DOHH2 (cell line): ENCODE measurements around the gene SLC2A9.

ENCODE experiments used
- H3F3A ChIP-seq: fragments of 200-600 bp; sonication (generic), shearing (Covaris generic); 2 replicates; pipeline ENCODE4 v1.6.0; 2016; ENCODE audit warnings: antibody characterized with exemption, mild to moderate bottlenecking; ENCODE audit not compliant: control insufficient read depth, insufficient read depth
- H3K27ac ChIP-seq: fragments of 200-600 bp; sonication (generic); 2 replicates; pipeline ENCODE4 v1.5.1; 2014; ENCODE audit warnings: low read depth, mild to moderate bottlenecking, low read length, moderate library complexity
- H3K27me3 ChIP-seq: fragments of 200-600 bp; sonication (generic); 2 replicates; pipeline ENCODE4 v1.6.1; 2014; ENCODE audit warnings: mild to moderate bottlenecking, low read length, mixed read lengths; ENCODE audit not compliant: control insufficient read depth
- H3K36me3 ChIP-seq: fragments of 200-600 bp; sonication (generic); 2 replicates; pipeline ENCODE4 v1.6.1; 2014; ENCODE audit warnings: mild to moderate bottlenecking, low read length, moderate library complexity, mixed read lengths; ENCODE audit not compliant: control insufficient read depth
- H3K4me1 ChIP-seq: fragments of 200-600 bp; sonication (generic); 2 replicates; pipeline ENCODE4 v1.6.1; 2014; ENCODE audit warnings: mild to moderate bottlenecking, low read length, mixed read lengths; ENCODE audit not compliant: control insufficient read depth
- H3K4me2 ChIP-seq: fragments of 200-600 bp; sonication (generic); 2 replicates; pipeline ENCODE4 v1.6.0; 2014; ENCODE audit warnings: mild to moderate bottlenecking, low read length, moderate library complexity
- H3K4me3 ChIP-seq: fragments of 200-600 bp; sonication (generic); 2 replicates; pipeline ENCODE4 v1.5.1; 2014; ENCODE audit warnings: mild to moderate bottlenecking, low read length, mixed read lengths
- H3K79me2 ChIP-seq: fragments of 200-600 bp; sonication (generic); 2 replicates; pipeline ENCODE4 v1.6.1; 2014; ENCODE audit warnings: mild to moderate bottlenecking, low read length, mixed read lengths; ENCODE audit not compliant: control insufficient read depth
- H3K9me2 ChIP-seq: fragments of 200-600 bp; sonication (generic); replicated peaks from 2 replicates; pipeline ENCODE4 v1.6.1; 2014; ENCODE audit warnings: mild to moderate bottlenecking, low read length, mixed read lengths; ENCODE audit not compliant: control insufficient read depth
- H3K9me3 ChIP-seq: fragments of 200-600 bp; sonication (generic); 2 replicates; pipeline ENCODE4 v1.6.1; 2014; ENCODE audit warnings: antibody characterized with exemption, low read length, mixed read lengths; ENCODE audit not compliant: control insufficient read depth, insufficient read depth
- H4K20me1 ChIP-seq: fragments of 200-600 bp; sonication (generic); 2 replicates; pipeline ENCODE4 v1.6.0; 2014; ENCODE audit warnings: low read depth, mild to moderate bottlenecking, antibody characterized with exemption, low read length, moderate library complexity; ENCODE audit not compliant: control insufficient read depth, insufficient read depth
- EZH2phosphoT487 ChIP-seq: fragments of 200-600 bp; sonication (generic); IDR thresholded peaks from 2 replicates; pipeline ENCODE4 v1.6.1; 2017; ENCODE audit warnings: borderline replicate concordance, mild to moderate bottlenecking, antibody characterized with exemption, low read length, moderate library complexity, mixed read lengths
- TF ChIP-seq, protein P1 (sequence below): fragments of 200-600 bp; sonication (generic); IDR thresholded peaks from one replicate; pipeline ENCODE4 v1.5.1; 2014; ENCODE audit warnings: antibody characterized with exemption, mild to moderate bottlenecking, low read depth, low read length; ENCODE audit not compliant: poor library complexity, severe bottlenecking

Gene SLC2A9

DNA sequence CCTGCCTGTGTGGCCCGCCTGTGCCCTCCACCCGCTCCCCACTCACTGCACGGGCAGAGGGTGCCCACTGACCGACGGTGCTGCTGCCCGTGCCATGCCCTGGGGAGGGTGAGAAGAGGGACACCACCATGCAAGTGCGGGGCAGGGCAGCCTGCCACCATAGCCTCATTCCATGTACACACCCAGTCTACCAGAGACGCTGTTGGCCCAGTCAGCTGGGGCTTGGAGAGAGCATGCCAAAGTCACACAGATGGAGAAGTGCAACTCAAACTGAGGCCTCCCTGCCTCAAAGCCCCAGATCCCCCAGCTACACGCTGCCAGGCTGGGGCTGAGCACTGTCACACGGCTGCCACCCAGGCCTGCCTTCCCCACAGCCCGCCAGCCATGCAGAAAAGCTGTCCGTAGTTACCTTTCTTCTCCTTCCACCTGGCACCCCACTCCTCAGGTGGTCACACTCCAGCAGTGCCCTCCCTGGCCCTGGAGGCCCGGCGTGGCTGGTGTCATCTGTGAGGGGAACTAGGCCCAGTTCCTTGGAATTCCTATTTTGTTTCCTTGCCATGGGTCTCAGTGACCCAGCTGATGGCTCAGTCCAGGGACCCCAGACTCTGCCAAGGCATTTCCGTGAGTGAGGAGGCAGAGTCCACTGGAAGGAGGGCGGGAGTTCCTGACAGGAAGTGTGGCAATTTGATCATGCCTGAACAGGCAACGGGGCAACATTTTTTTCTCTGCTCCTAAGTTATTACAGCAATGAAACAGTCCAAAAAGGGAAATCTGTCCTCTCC lies at the start of gene SLC2A9:
SLC2A9 (minus strand) TSS at position 627 of the 782 bp plus-strand sequence; CDS start at position 559, 68 bp downstream.
- Histone ChIP-seq H3K4me1 (peaks cover 61% of the 10 kb centered on the region), H3K9me3 (no peaks in the 10 kb centered on the region), H3K27ac (no peak within 1 kb of the TSS), H3F3A (no peaks in the 10 kb centered on the region), H3K79me2 (no peaks in the 10 kb centered on the region), H3K9me2 (no peaks in the 10 kb centered on the region), H4K20me1 (no peaks in the 10 kb centered on the region), H3K4me2 (peak within 1 kb of the TSS; percentile 21), H3K36me3 (no peaks in the 10 kb centered on the region), H3K27me3 (no peaks in the 10 kb centered on the region), H3K4me3 (no peak within 1 kb of the TSS)
- TF ChIP-seq EZH2phosphoT487 = no peak
- TF ChIP-seq, protein P1, sequence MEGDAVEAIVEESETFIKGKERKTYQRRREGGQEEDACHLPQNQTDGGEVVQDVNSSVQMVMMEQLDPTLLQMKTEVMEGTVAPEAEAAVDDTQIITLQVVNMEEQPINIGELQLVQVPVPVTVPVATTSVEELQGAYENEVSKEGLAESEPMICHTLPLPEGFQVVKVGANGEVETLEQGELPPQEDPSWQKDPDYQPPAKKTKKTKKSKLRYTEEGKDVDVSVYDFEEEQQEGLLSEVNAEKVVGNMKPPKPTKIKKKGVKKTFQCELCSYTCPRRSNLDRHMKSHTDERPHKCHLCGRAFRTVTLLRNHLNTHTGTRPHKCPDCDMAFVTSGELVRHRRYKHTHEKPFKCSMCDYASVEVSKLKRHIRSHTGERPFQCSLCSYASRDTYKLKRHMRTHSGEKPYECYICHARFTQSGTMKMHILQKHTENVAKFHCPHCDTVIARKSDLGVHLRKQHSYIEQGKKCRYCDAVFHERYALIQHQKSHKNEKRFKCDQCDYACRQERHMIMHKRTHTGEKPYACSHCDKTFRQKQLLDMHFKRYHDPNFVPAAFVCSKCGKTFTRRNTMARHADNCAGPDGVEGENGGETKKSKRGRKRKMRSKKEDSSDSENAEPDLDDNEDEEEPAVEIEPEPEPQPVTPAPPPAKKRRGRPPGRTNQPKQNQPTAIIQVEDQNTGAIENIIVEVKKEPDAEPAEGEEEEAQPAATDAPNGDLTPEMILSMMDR = no peak

DNA sequence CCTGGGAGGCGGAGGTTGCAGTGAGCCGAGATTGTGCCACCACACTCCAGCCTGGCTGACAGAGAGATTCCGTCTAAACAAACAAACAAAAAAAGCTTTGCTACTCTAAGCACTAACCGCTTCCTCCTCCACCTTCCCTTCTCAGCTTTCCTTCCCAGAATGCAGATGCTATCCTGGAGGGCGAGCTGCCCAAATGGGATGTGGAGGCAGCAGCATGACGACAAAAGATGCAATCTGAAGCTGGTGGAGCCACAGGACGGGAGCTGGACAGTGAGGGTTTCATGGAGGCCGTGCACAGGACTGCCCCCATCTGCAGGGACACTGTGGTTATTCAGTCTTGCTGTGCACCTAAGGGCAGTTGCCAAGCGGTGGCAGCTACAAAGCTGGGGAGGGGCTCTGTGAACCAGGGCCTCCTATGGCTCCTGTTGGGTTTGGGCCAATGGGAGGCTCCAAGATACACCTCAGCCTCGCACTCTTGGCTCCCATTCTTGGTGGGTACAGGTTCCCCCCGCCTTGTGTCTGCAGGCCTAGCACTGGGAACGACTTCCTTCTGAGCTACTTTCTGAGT lies 47.9 kb upstream of the SLC2A9 start:
- Histone ChIP-seq H3K27me3 (no peaks in the 10 kb centered on the region), H4K20me1 (no peaks in the 10 kb centered on the region), H3K4me3 (no peak overlapping the region), H3K4me1 (no peaks in the 10 kb centered on the region), H3F3A (no peaks in the 10 kb centered on the region), H3K9me3 (no peaks in the 10 kb centered on the region), H3K27ac (no peak overlapping the region), H3K79me2 (no peaks in the 10 kb centered on the region), H3K9me2 (no peaks in the 10 kb centered on the region), H3K36me3 (peaks cover 15% of the 10 kb centered on the region), H3K4me2 (no peak overlapping the region)
- no peak for TF ChIP-seq EZH2phosphoT487
- TF ChIP-seq, protein P1 = no peak

DNA sequence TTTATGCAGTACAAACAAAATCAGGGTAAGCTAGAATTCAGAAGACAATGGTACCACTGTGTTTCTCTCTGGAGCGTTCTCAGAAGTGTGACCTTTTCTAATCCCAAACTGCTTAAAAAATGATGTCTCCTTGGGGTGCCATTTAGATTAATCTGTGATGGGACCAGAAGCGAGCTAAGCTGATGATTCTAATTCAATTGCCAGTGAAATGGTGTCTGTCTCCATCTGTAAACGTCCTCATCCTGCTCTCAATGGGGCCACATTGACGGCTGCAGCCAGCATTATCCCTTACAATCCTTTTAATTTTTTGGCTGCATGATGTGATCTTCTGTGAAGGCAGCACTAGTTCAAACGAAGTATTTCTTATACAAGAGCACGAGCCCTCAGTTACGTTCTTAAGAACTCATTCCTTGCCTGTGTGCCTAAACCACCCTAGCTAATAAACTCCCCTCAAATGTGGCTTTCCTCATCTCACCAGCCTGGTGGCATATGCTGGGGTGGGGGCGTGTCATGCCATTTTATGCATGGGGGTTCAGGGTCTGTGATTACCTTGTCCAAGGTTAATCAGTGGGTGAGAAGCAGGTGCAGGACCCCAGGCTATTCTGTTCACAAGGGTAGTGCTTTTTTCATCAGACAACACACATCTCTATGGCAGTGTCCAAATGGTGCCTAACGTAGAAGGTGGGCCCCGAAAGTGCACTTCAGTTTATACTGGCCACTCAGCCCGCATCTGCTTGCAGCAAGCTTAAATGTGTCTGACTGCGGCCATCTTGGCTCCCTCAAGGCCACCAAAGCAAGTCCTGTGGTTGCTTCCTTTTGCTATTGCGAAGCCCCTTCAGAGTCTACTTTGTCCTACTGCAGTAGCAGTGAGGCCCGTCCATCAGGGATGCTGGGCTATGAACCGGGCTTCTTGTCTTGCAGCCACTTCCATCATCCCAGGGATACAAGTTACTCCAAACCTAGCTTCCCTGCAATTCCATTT lies 45.7 kb upstream of the SLC2A9 start:
- Histone ChIP-seq H3K4me1 (no peaks in the 10 kb centered on the region), H3K36me3 (no peaks in the 10 kb centered on the region), H3K79me2 (no peaks in the 10 kb centered on the region), H3K4me3 (no peak overlapping the region), H3F3A (no peaks in the 10 kb centered on the region), H3K27me3 (no peaks in the 10 kb centered on the region), H4K20me1 (no peaks in the 10 kb centered on the region), H3K27ac (no peak overlapping the region), H3K9me2 (no peaks in the 10 kb centered on the region), H3K4me2 (no peak overlapping the region), H3K9me3 (no peaks in the 10 kb centered on the region)
- TF ChIP-seq EZH2phosphoT487 = no peak
- TF ChIP-seq, protein P1 = no peak
